ENCODE measurements around the gene NFIA. TPM values are rescaled to one million over a fixed set of nuclear protein-coding genes. Genes with fewer than 3 reads are reported as not detected.

Gene NFIA
- total and polyA plus RNA-seq, 9 of the 15 experiments (the other 6 are each of a cell fraction or from before 2014, with no cell fraction given): 5.3 to 24.9 (median 9.8) TPM

- H3K9ac ChIP-seq (ENCODE audit: insufficient read depth in 1 of 2, low read depth in 2 of 2, low read length in 2 of 2): no peak overlapping the region
- no peak overlapping the region for H3K27ac ChIP-seq (ENCODE audit: extremely low read depth, low read depth, low read length)
- peaks cover 9% of the 10 kb centered on the region; the same call in 2 of the 3 replicates for H3K36me3 ChIP-seq (ENCODE audit: control insufficient read depth, insufficient read depth, low read length)
- ATAC-seq: no peak
- H3K4me1 ChIP-seq (replicated peaks in 1 of 2; ENCODE audit: control insufficient read depth in 2 of 2, insufficient read depth in 2 of 2, low read length in 2 of 2): no peaks in the 10 kb centered on the region
- H2AFZ ChIP-seq (ENCODE audit: low read depth, low read length): no peak overlapping the region
- H3K79me2 ChIP-seq (ENCODE audit: control insufficient read depth, insufficient read depth, low read length): no peaks in the 10 kb centered on the region
- H3K27me3 ChIP-seq (ENCODE audit: control insufficient read depth in 2 of 2, insufficient read depth in 2 of 2, low read length in 2 of 2): no peaks in the 10 kb centered on the region
- TF ChIP-seq ZKSCAN1 (IDR thresholded peaks at IDR 0.05; ENCODE audit: low read depth, low read length): no peak
- no peak for TF ChIP-seq TAF7 (tag; IDR thresholded peaks at IDR 0.05)
- no peak for TF ChIP-seq TAF9B (IDR thresholded peaks at IDR 0.05; ENCODE audit: partially characterized antibody)
- TF ChIP-seq BRF2 (IDR thresholded peaks at IDR 0.05; ENCODE audit: borderline replicate concordance, insufficient read depth, insufficient read length): no peak
- TF ChIP-seq L3MBTL2 (IDR thresholded peaks at IDR 0.05): no peak
- no peak for TF ChIP-seq EGR1 (conservative IDR thresholded peaks at IDR 0.05)
- TF ChIP-seq TCF3 (CRISPR knock-in tag; IDR thresholded peaks at IDR 0.05): no peak
- TF ChIP-seq HDAC8 (tag; IDR thresholded peaks at IDR 0.05): no peak
- no peak for TF ChIP-seq ZNF609 (CRISPR knock-in tag; IDR thresholded peaks at IDR 0.05; ENCODE audit: borderline replicate concordance)
- TF ChIP-seq, protein P1, sequence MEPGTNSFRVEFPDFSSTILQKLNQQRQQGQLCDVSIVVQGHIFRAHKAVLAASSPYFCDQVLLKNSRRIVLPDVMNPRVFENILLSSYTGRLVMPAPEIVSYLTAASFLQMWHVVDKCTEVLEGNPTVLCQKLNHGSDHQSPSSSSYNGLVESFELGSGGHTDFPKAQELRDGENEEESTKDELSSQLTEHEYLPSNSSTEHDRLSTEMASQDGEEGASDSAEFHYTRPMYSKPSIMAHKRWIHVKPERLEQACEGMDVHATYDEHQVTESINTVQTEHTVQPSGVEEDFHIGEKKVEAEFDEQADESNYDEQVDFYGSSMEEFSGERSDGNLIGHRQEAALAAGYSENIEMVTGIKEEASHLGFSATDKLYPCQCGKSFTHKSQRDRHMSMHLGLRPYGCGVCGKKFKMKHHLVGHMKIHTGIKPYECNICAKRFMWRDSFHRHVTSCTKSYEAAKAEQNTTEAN (CRISPR knock-in tag; IDR thresholded peaks at IDR 0.05): no peak
- no peak for TF ChIP-seq MAFG (tag; conservative IDR thresholded peaks at IDR 0.05)
- TF ChIP-seq ZNF551 (CRISPR knock-in tag; IDR thresholded peaks at IDR 0.05): no peak
- no peak for TF ChIP-seq GATA2 (CRISPR knock-in tag; IDR thresholded peaks at IDR 0.05)
- no peak for TF ChIP-seq E2F3 (CRISPR knock-in tag; IDR thresholded peaks at IDR 0.05)
- no peak for TF ChIP-seq NCOA6 (IDR thresholded peaks at IDR 0.05)
- no peak for TF ChIP-seq SMAD1 (IDR thresholded peaks at IDR 0.05; ENCODE audit: low read depth, low read length, partially characterized antibody)
- no peak for TF ChIP-seq STAG1 (CRISPR knock-in tag; IDR thresholded peaks at IDR 0.05; ENCODE audit: borderline replicate concordance)
- no peak for TF ChIP-seq ESRRB (CRISPR knock-in tag; IDR thresholded peaks at IDR 0.05; ENCODE audit: borderline replicate concordance)
- no peak for TF ChIP-seq ZNF140 (CRISPR knock-in tag; IDR thresholded peaks at IDR 0.05)
- no peak overlapping the region for H3K4me3 ChIP-seq
- in situ Hi-C loops (cut with MboI) (no loop called here), intact Hi-C loops (cut with micrococcal nuclease) (no loop called here)
- no peaks in the 10 kb centered on the region for H3K9me1 ChIP-seq (ENCODE audit: control insufficient read depth, insufficient read depth, low read length)
- ChIA-PET CTCF (ENCODE audit: low intra/inter-chr PET ratio) (no interaction called here), POLR2A (interaction anchor here (1.0 to 1.6 kb wide), 4 partner anchors 9 to 15 kb away, joined by 3 to 5 read pairs (median 4); no protein-coding TSS in a partner anchor)
- H4K20me1 ChIP-seq (replicated peaks; ENCODE audit: control insufficient read depth, insufficient read depth, low read length): no peaks in the 10 kb centered on the region
- FAIRE-seq: no peak
- DNase-seq (ENCODE audit: extremely low read depth in 1 of 4, low spot score in 3 of 4): no peak
- H3K9me3 ChIP-seq (replicated peaks; ENCODE audit: control insufficient read depth, insufficient read depth, low read depth, low read length): no peaks in the 10 kb centered on the region
- H3K4me2 ChIP-seq (ENCODE audit: insufficient read depth, low read length): no peak overlapping the region
- no TSS peak for BruUV-seq (replicated peaks)
These were observed 341.3 kb downstream of the NFIA start for GRCh38 chr1:61423643-61424042.
